IMR-90 (cell line): ENCODE data around the gene CTDSPL. TPM values are rescaled to one million over a fixed set of nuclear protein-coding genes. Genes with fewer than 3 reads are reported as not detected.

ENCODE experiments used
- ATAC-seq: fragments of 200-7000 bp; cut with Tn5 transposase; 2 replicates; pipeline ENCODE4 v1.9.1; 2020; ENCODE audit warnings: low read depth, mild to moderate bottlenecking, moderate library complexity
- BruUV-seq: library from RNA; stranded (reverse); fragments of 400-500 nt; replicated peaks from 2 replicates; lab custom pipeline; 2021; lab: Mats Ljungman, UMichigan
- CTCF ChIA-PET: fragments of 300-600 bp; formaldehyde crosslinking; extraction: SDS; loops from one replicate; lab custom pipeline; 2021; ENCODE audit warnings: antibody characterized with exemption; lab: Yijun Ruan, JAX
- POLR2A ChIA-PET: fragments of 300-600 bp; sonication (Branson Sonifier 250); formaldehyde crosslinking; loops from one replicate; lab custom pipeline; 2022; ENCODE audit warnings: antibody characterized with exemption; ENCODE audit not compliant: unreplicated experiment; lab: Charles Lee
- DNase-seq: peaks from one replicate; pipeline ENCODE4 v3.0.0; 2013
- H2AFZ ChIP-seq: replicated peaks from 2 replicates; pipeline ENCODE3; 2013; ENCODE audit warnings: low read length, mild to moderate bottlenecking; ENCODE audit not compliant: poor library complexity
- H2AK5ac ChIP-seq: 2 replicates; pipeline ENCODE4 v1.6.1; 2013; ENCODE audit warnings: low read depth, low read length, inconsistent platforms
- H2AK9ac ChIP-seq: replicated peaks from 2 replicates; pipeline ENCODE3; 2013; ENCODE audit warnings: mild to moderate bottlenecking, low read depth, low read length, moderate library complexity; ENCODE audit not compliant: poor library complexity
- H2BK120ac ChIP-seq: 2 replicates; pipeline ENCODE4 v1.6.1; 2013; ENCODE audit warnings: low read depth, low read length, inconsistent platforms
- H2BK15ac ChIP-seq: 3 replicates; pipeline ENCODE4 v1.6.1; 2013; ENCODE audit warnings: low read depth, low read length, inconsistent platforms
- H2BK20ac ChIP-seq: 2 replicates; pipeline ENCODE4 v1.6.1; 2013; ENCODE audit warnings: low read depth, mild to moderate bottlenecking, inconsistent platforms, low read length, moderate library complexity
- H2BK5ac ChIP-seq: 2 replicates; pipeline ENCODE4 v1.6.1; 2013; ENCODE audit warnings: mild to moderate bottlenecking, low read depth, low read length, inconsistent platforms; ENCODE audit not compliant: poor library complexity, severe bottlenecking
- H3K14ac ChIP-seq: replicated peaks from 2 replicates; pipeline ENCODE4 v1.6.1; 2013; ENCODE audit warnings: low read depth, low read length, inconsistent platforms
- H3K18ac ChIP-seq: 2 replicates; pipeline ENCODE4 v1.6.1; 2013; ENCODE audit warnings: low read depth, low read length, control low read depth
- H3K23ac ChIP-seq: 2 replicates; pipeline ENCODE4 v1.6.1; 2013; ENCODE audit warnings: low read depth, low read length, inconsistent platforms
- H3K27ac ChIP-seq: 2 replicates; pipeline ENCODE4 v1.5.1; 2013; ENCODE audit warnings: mild to moderate bottlenecking, control low read depth, low read length; ENCODE audit not compliant: insufficient read depth
- H3K27me3 ChIP-seq: 2 replicates; pipeline ENCODE4 v1.6.1; 2013; ENCODE audit warnings: low read length; ENCODE audit not compliant: control insufficient read depth, insufficient read depth
- H3K36me3 ChIP-seq: 2 replicates; pipeline ENCODE4 v1.6.1; 2013; ENCODE audit warnings: low read length, mixed read lengths; ENCODE audit not compliant: control insufficient read depth, insufficient read depth
- H3K4ac ChIP-seq: 2 replicates; pipeline ENCODE4 v1.6.1; 2013; ENCODE audit warnings: low read depth, low read length, inconsistent platforms
- H3K4me1 ChIP-seq: 2 replicates; pipeline ENCODE4 v1.6.1; 2013; ENCODE audit warnings: low read length, mixed read lengths; ENCODE audit not compliant: control insufficient read depth, insufficient read depth
- H3K4me2 ChIP-seq: 2 replicates; pipeline ENCODE4 v1.6.1; 2013; ENCODE audit warnings: low read depth, mild to moderate bottlenecking, control low read depth, low read length, moderate library complexity
- H3K4me3 ChIP-seq: 2 replicates; pipeline ENCODE4 v1.5.1; 2013; ENCODE audit warnings: low read depth, mild to moderate bottlenecking, control low read depth, low read length, moderate library complexity; ENCODE audit not compliant: insufficient read depth
- H3K56ac ChIP-seq: 2 replicates; pipeline ENCODE4 v1.6.1; 2013; ENCODE audit warnings: low read length, inconsistent platforms; ENCODE audit not compliant: insufficient read depth; ENCODE audit errors: extremely low read depth
- H3K79me1 ChIP-seq, 2 experiments: 2 replicates each; pipeline ENCODE4 v1.6.1; 2013; ENCODE audit warnings: low read length in 2 of 2, inconsistent platforms in 1 of 2, low read depth in 1 of 2
- H3K9ac ChIP-seq: 2 replicates; pipeline ENCODE4 v1.6.1; 2013; ENCODE audit warnings: low read depth, low read length, control low read depth
- H3K9me1 ChIP-seq: 2 replicates; pipeline ENCODE4 v1.6.1; 2013; ENCODE audit warnings: low read length, inconsistent platforms; ENCODE audit not compliant: insufficient read depth
- H3K9me3 ChIP-seq: 2 replicates; pipeline ENCODE4 v1.6.1; 2013; ENCODE audit warnings: low read length; ENCODE audit not compliant: control insufficient read depth, insufficient read depth
- H4K20me1 ChIP-seq: 2 replicates; pipeline ENCODE4 v1.6.1; 2013; ENCODE audit warnings: low read length, inconsistent platforms; ENCODE audit not compliant: insufficient read depth
- H4K5ac ChIP-seq: 2 replicates; pipeline ENCODE4 v1.6.1; 2013; ENCODE audit warnings: mild to moderate bottlenecking, low read depth, low read length, control low read depth
- H4K8ac ChIP-seq, 2 experiments: 2 replicates each; pipeline ENCODE4 v1.6.1; 2013; ENCODE audit warnings: low read depth in 2 of 2, low read length in 2 of 2, control low read depth in 1 of 2, inconsistent platforms in 1 of 2
- H4K91ac ChIP-seq: 2 replicates; pipeline ENCODE4 v1.6.1; 2013; ENCODE audit warnings: low read depth, low read length, inconsistent platforms; ENCODE audit not compliant: insufficient read depth
- FOS ChIP-seq: fragments of 150-350 bp; IDR thresholded peaks from 2 replicates; pipeline ENCODE4 v1.6.1; 2016; ENCODE audit warnings: low read depth, low read length
- NFE2L2 ChIP-seq: fragments of 150-350 bp; IDR thresholded peaks from 2 replicates; pipeline ENCODE4 v1.6.1; 2016; ENCODE audit warnings: low read depth, mild to moderate bottlenecking, low read length
- POLR2A ChIP-seq: IDR thresholded peaks from 2 replicates; pipeline ENCODE4 v1.6.1; 2012; ENCODE audit warnings: mild to moderate bottlenecking, low read depth, low read length
- RCOR1 ChIP-seq: IDR thresholded peaks from 2 replicates; pipeline ENCODE4 v1.6.1; 2012; ENCODE audit warnings: mild to moderate bottlenecking, low read length, improper control_type of control experiment; ENCODE audit not compliant: insufficient replicate concordance
- RFX5 ChIP-seq: IDR thresholded peaks from 2 replicates; pipeline ENCODE4 v1.8.0; 2012; ENCODE audit warnings: low read depth, mild to moderate bottlenecking, low read length, moderate library complexity
- USF2 ChIP-seq: fragments of 150-350 bp; IDR thresholded peaks from 2 replicates; pipeline ENCODE4 v1.6.1; 2017; ENCODE audit warnings: mild to moderate bottlenecking, antibody characterized with exemption, low read length, low read depth
- WGBS, 2 experiments: methylation state at CpG; one replicate each; pipeline versions ENCODE4 v1.1.5 to v1.1.7; 2013; ENCODE audit warnings: missing lambda C conversion rate in 2 of 2; ENCODE audit not compliant: insufficient read length in 1 of 2; ENCODE audit errors: extremely low coverage in 2 of 2; 5-methylcytosine and 5-hydroxymethylcytosine counted together
- dilution Hi-C: fragments of 300-500 bp; cut with HindIII; formaldehyde crosslinking; loops from one replicate; pipeline ENCODE4 v1.14.3; 2018; ENCODE audit warnings: low sequenced_read_pairs; ENCODE audit not compliant: unreplicated experiment
- in situ Hi-C: fragments of 300-500 bp; cut with MboI; formaldehyde crosslinking; loops from 3 replicates; pipeline ENCODE4 v1.14.3; 2019; ENCODE audit warnings: low sequenced_read_pairs, inconsistent platforms, mixed read lengths
- intact Hi-C: fragments of 100-400 bp; cut with micrococcal nuclease; formaldehyde crosslinking; loops from 2 replicates; pipeline ENCODE4 v1.10.0; 2022
- polyA plus RNA-seq, 3 experiments: library from polyadenylated mRNA; depleted of rRNA; stranded (reverse); fragments of >200 nt; gene quantifications; 2 replicates each; pipeline ENCODE4 v1.2.3, GENCODE V29; 2012; ENCODE audit warnings: low replicate concordance in 1 of 3
- total RNA-seq: library from RNA; depleted of rRNA; stranded (reverse); fragments of >200 nt; gene quantifications from 2 replicates; pipeline ENCODE4 v1.2.3, GENCODE V29; 2012
- TF ChIP-seq, protein P1 (sequence below): conservative IDR thresholded peaks from 2 replicates; pipeline ENCODE4 v1.5.1; 2012; ENCODE audit warnings: mild to moderate bottlenecking, low read depth, low read length, improper control_type of control experiment

The CTDSPL gene
- total and polyA plus RNA-seq, 2 of the 4 experiments (the other 2 are of a cell fraction), result 24.5 to 29.0 TPM

DNA sequence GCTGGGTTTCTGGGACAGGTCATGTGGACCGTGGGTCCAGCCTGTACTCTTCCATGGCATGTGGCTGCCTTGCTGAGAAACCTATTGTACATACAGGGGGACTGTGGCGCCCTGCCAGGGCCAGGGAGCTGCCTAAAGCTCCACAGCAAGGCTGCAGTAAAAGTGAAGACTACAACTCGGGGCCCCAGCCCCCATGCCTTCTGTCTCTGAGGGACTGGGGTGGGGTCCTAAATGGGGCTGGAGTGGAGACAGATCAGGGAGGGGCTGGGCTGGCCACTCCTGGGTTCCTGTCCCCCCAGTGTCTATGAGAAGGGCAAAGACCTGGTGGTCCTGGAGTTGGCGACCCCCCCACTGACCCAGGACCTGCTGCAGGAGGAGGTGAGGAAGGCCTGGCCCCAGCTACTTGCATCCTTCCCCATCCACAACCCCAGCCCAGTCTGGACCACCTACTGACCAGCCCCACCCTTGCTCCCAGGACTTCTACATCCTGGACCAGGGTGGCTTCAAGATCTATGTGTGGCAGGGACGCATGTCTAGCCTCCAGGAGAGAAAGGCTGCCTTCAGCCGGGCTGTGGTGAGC is 136.2 kb downstream of the CTDSPL start:
- Histone ChIP-seq H3K9ac (no peak overlapping the region), H2AFZ (no peak overlapping the region), H3K23ac (no peak overlapping the region), H3K36me3 (peaks cover 10% of the 10 kb centered on the region), H2BK120ac (no peak overlapping the region; the same call in 1 of the 2 replicates), H4K91ac (no peak overlapping the region), H3K4me3 (no peak overlapping the region), H3K4ac (peak overlapping the region; percentile 97), H3K4me2 (no peak overlapping the region), H3K27me3 (no peaks in the 10 kb centered on the region), H4K8ac (peak overlapping the region in 1 of 2 experiments; percentile 99; a peak in 2 of 4 replicates), H3K9me3 (no peaks in the 10 kb centered on the region), H2BK20ac (no peak overlapping the region), H4K20me1 (no peaks in the 10 kb centered on the region), H2AK9ac (peak overlapping the region; percentile 97), H2AK5ac (peak overlapping the region; percentile 68), H3K18ac (no peak overlapping the region), H2BK15ac (no peak overlapping the region), H3K14ac (no peak overlapping the region), H3K9me1 (peaks cover 15% of the 10 kb centered on the region), H2BK5ac (no peak overlapping the region), H3K4me1 (peaks cover 12% of the 10 kb centered on the region), H3K56ac (no peak overlapping the region), H3K79me1 (peaks cover 3 to 19% of the 10 kb centered on the region in 2 experiments; a peak in 2 of 4 replicates), H4K5ac (no peak overlapping the region), H3K27ac (no peak overlapping the region)
- intact Hi-C loops, result no loop called here
- BruUV-seq, result no TSS peak
- DNase-seq (no peak), ATAC-seq (no peak)
- in situ Hi-C loops, result no loop called here
- 67% methylated on average over 1 of the region's 6 CpGs; no CpG with 5 or more reads in 1 of the 2 experiments for WGBS, 2 experiments
- dilution Hi-C loops, result no loop called here
- POLR2A ChIA-PET, result no interaction called here
- CTCF ChIA-PET, result interaction anchor here (0.9 to 1.7 kb wide), 5 partner anchors 23 to 145 kb away, joined by 3 to 16 read pairs (median 5); no protein-coding TSS in a partner anchor
- no peak for TF ChIP-seq USF2
- no peak for TF ChIP-seq FOS
- TF ChIP-seq NFE2L2, result no peak
- TF ChIP-seq RCOR1, result no peak
- TF ChIP-seq, protein P1, sequence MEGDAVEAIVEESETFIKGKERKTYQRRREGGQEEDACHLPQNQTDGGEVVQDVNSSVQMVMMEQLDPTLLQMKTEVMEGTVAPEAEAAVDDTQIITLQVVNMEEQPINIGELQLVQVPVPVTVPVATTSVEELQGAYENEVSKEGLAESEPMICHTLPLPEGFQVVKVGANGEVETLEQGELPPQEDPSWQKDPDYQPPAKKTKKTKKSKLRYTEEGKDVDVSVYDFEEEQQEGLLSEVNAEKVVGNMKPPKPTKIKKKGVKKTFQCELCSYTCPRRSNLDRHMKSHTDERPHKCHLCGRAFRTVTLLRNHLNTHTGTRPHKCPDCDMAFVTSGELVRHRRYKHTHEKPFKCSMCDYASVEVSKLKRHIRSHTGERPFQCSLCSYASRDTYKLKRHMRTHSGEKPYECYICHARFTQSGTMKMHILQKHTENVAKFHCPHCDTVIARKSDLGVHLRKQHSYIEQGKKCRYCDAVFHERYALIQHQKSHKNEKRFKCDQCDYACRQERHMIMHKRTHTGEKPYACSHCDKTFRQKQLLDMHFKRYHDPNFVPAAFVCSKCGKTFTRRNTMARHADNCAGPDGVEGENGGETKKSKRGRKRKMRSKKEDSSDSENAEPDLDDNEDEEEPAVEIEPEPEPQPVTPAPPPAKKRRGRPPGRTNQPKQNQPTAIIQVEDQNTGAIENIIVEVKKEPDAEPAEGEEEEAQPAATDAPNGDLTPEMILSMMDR, result no peak
- no peak for TF ChIP-seq POLR2A
- TF ChIP-seq RFX5, result no peak
